Trophoblast cell (in vitro differentiated cells and primary cell): ENCODE data around the gene KIFC3.

Experiments used
- DNase-seq, 2 donors: peaks; one replicate each; pipeline ENCODE4 v3.0.0-alpha.2; 2016
- H2AFZ ChIP-seq: 2 replicates; pipeline ENCODE4 v1.6.1; 2013; ENCODE audit warnings: low read length, moderate library complexity, mild to moderate bottlenecking; ENCODE audit not compliant: insufficient read depth, poor library complexity
- H2AK5ac ChIP-seq: 2 replicates; pipeline ENCODE4 v1.6.1; 2013; ENCODE audit warnings: mild to moderate bottlenecking, low read length
- H2BK120ac ChIP-seq: 2 replicates; pipeline ENCODE4 v1.6.1; 2013; ENCODE audit warnings: low read length, mild to moderate bottlenecking, moderate library complexity; ENCODE audit not compliant: insufficient read depth, poor library complexity
- H2BK12ac ChIP-seq: 2 replicates; pipeline ENCODE4 v1.6.1; 2013; ENCODE audit warnings: mild to moderate bottlenecking, low read length, moderate library complexity
- H2BK5ac ChIP-seq: 2 replicates; pipeline ENCODE4 v1.6.1; 2013; ENCODE audit warnings: low read length, low read depth, moderate library complexity, mild to moderate bottlenecking; ENCODE audit not compliant: poor library complexity
- H3K14ac ChIP-seq: 2 replicates; pipeline ENCODE4 v1.6.1; 2013; ENCODE audit warnings: mild to moderate bottlenecking, low read length
- H3K18ac ChIP-seq: 2 replicates; pipeline ENCODE4 v1.6.1; 2013; ENCODE audit warnings: mild to moderate bottlenecking, low read length
- H3K23ac ChIP-seq: 2 replicates; pipeline ENCODE4 v1.6.1; 2013; ENCODE audit warnings: low read length
- H3K27ac ChIP-seq: 2 replicates; pipeline ENCODE4 v1.5.1; 2013; ENCODE audit warnings: low read depth, mild to moderate bottlenecking, inconsistent platforms, low read length, moderate library complexity
- H3K27me3 ChIP-seq: 2 replicates; pipeline ENCODE4 v1.6.1; 2013; ENCODE audit warnings: inconsistent platforms, mild to moderate bottlenecking, low read length, moderate library complexity; ENCODE audit not compliant: insufficient read depth
- H3K36me3 ChIP-seq, 2 experiments: 1 replicate in 1 of 2; 2 replicates in 1 of 2; pipeline ENCODE4 v1.6.1; 2013; ENCODE audit warnings: low read length in 2 of 2, mild to moderate bottlenecking in 2 of 2, moderate library complexity in 1 of 2; ENCODE audit not compliant: insufficient read depth in 2 of 2, control insufficient read depth in 1 of 2
- H3K4ac ChIP-seq: 2 replicates; pipeline ENCODE4 v1.6.1; 2013; ENCODE audit warnings: low read depth, mild to moderate bottlenecking, low read length, moderate library complexity
- H3K4me1 ChIP-seq, 2 experiments: 1 replicate in 1 of 2; 2 replicates in 1 of 2; pipeline ENCODE4 v1.6.1; 2013; ENCODE audit warnings: low read length in 2 of 2, mild to moderate bottlenecking in 2 of 2, moderate library complexity in 1 of 2; ENCODE audit not compliant: insufficient read depth in 2 of 2, control insufficient read depth in 1 of 2
- H3K4me2 ChIP-seq: 2 replicates; pipeline ENCODE4 v1.6.1; 2013; ENCODE audit warnings: inconsistent platforms, mild to moderate bottlenecking, low read length, moderate library complexity
- H3K4me3 ChIP-seq: 2 replicates; pipeline ENCODE4 v1.5.1; 2013; ENCODE audit warnings: mild to moderate bottlenecking, low read depth, low read length, inconsistent platforms
- H3K79me1 ChIP-seq: one replicate; pipeline ENCODE4 v1.6.1; 2013; ENCODE audit warnings: low read length
- H3K79me2 ChIP-seq: 2 replicates; pipeline ENCODE4 v1.6.1; 2013; ENCODE audit warnings: low read length, mild to moderate bottlenecking; ENCODE audit not compliant: control insufficient read depth, insufficient read depth, poor library complexity
- H3K9ac ChIP-seq: 2 replicates; pipeline ENCODE4 v1.6.1; 2013; ENCODE audit warnings: mild to moderate bottlenecking, low read length
- H3K9me3 ChIP-seq: 2 replicates; pipeline ENCODE4 v1.6.1; 2013; ENCODE audit warnings: low read depth, mild to moderate bottlenecking, control low read depth, inconsistent platforms, low read length; ENCODE audit not compliant: insufficient read depth
- H4K12ac ChIP-seq: 2 replicates; pipeline ENCODE4 v1.6.1; 2013; ENCODE audit warnings: low read depth, mild to moderate bottlenecking, low read length, moderate library complexity
- H4K8ac ChIP-seq: 2 replicates; pipeline ENCODE4 v1.6.1; 2013; ENCODE audit warnings: low read depth, mild to moderate bottlenecking, low read length, moderate library complexity
- H4K91ac ChIP-seq: one replicate; pipeline ENCODE4 v1.6.1; 2013; ENCODE audit warnings: low read depth, mild to moderate bottlenecking, low read length, moderate library complexity
- WGBS: extraction: QIAGEN DNeasy Blood & Tissue Kit; methylation state at CpG from one replicate; pipeline ENCODE4 v1.1.7; 2013; ENCODE audit warnings: missing lambda C conversion rate; ENCODE audit not compliant: insufficient read length, insufficient coverage; ENCODE audit errors: extremely low coverage; 5-methylcytosine and 5-hydroxymethylcytosine counted together

KIFC3 gene

DNA sequence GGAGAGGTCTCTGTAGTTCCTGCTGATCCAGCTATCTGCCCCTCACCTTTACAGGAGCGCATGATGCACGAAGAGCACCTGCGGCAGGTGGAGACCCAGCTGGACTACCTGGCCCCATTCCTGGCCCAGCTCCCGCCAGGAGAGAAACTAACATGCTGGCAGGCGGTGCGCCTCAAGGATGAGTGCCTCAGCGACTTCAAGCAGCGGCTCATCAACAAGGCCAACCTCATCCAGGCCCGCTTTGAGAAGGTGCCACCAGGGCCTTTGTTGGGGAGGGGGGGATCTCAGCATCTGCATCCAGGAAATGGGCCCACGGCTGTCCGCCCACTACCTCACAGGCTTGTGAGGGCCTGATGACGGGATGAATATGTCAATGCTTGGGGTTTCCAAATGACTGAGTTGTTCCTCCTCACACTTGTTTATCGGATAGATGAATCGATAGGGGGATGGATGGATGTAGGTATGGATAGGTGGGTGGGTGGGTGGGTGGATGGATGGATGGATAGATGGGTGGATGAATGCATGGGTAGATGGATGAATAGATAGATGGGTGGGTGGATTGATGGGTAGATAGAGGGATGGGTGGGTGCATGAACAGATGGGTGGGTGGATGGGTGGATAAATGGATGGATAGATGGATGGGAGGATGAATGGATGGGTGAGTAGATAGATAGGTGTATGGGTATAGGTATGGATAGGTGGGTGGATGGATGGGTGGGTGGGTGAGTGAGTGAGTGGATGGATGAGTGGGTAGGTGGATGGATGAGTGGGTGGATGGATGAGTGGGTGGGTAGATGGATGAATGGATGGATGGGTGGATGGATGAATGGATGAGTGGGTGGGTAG lies 73.7 kb downstream of the KIFC3 start:
- Histone ChIP-seq H2BK120ac (no peak overlapping the region), H3K4ac (no peak overlapping the region), H4K8ac (no peak overlapping the region), H3K79me1 (no peaks in the 10 kb centered on the region), H4K91ac (no peak overlapping the region), H2BK5ac (no peak overlapping the region), H3K14ac (no peak overlapping the region), H2BK12ac (no peak overlapping the region), H3K9ac (no peak overlapping the region), H3K23ac (no peak overlapping the region), H3K4me1 (no peaks in the 10 kb centered on the region), H3K36me3 (no peaks in the 10 kb centered on the region), H3K4me3 (no peak overlapping the region), H3K18ac (no peak overlapping the region), H2AK5ac (no peak overlapping the region), H4K12ac (no peak overlapping the region), H3K27ac (no peak overlapping the region), H3K4me2 (no peak overlapping the region), H3K9me3 (peaks cover 4% of the 10 kb centered on the region), H2AFZ (no peak overlapping the region), H3K27me3 (no peaks in the 10 kb centered on the region), H3K79me2 (no peaks in the 10 kb centered on the region)
- DNase-seq: no peak
- WGBS: no CpG with 5 or more reads among the region's 14 CpGs

DNA sequence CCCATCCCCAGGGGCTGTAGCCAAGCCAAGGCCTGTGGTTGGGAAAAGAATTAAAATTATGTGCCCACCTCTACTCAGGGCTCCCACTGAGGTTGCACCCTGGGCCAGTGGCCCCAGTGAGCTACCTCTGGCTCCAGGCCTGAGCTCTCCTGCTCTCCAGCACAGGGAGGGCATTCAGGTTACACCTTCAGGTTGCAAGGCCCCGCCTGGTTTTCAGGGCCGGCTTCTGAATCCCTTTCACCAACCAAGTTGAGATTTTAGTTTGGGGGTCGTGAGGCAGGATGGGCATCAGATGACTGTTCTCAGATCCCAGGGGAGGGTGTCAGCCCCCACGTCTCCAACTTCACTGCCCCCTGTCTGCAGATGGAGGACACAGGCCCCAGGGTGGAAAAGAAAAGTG lies 74.7 kb downstream of the KIFC3 start:
- Histone ChIP-seq H3K27ac (no peak overlapping the region), H3K4me2 (no peak overlapping the region), H2AFZ (no peak overlapping the region), H2BK5ac (no peak overlapping the region), H3K18ac (no peak overlapping the region), H3K9me3 (peaks cover 4% of the 10 kb centered on the region), H3K4me3 (no peak overlapping the region), H4K12ac (no peak overlapping the region), H4K91ac (no peak overlapping the region), H2BK12ac (no peak overlapping the region), H3K79me1 (no peaks in the 10 kb centered on the region), H3K14ac (no peak overlapping the region), H3K27me3 (no peaks in the 10 kb centered on the region), H2BK120ac (no peak overlapping the region), H3K36me3 (no peaks in the 10 kb centered on the region), H3K4ac (no peak overlapping the region), H3K23ac (no peak overlapping the region), H3K9ac (no peak overlapping the region), H3K79me2 (no peaks in the 10 kb centered on the region), H4K8ac (no peak overlapping the region), H3K4me1 (no peaks in the 10 kb centered on the region), H2AK5ac (no peak overlapping the region)
- no CpG with 5 or more reads among the region's 4 CpGs for WGBS
- DNase-seq: no peak

- Histone ChIP-seq H3K79me2 (no peaks in the 10 kb centered on the region), H2AK5ac (no peak overlapping the region), H3K14ac (no peak overlapping the region), H3K36me3 (no peaks in the 10 kb centered on the region), H3K79me1 (no peaks in the 10 kb centered on the region), H4K91ac (no peak overlapping the region), H2BK120ac (no peak overlapping the region), H3K27ac (no peak overlapping the region), H3K4me1 (no peaks in the 10 kb centered on the region), H3K9me3 (peaks cover 4% of the 10 kb centered on the region), H3K9ac (no peak overlapping the region), H3K4me2 (no peak overlapping the region), H4K12ac (no peak overlapping the region), H3K4me3 (no peak overlapping the region), H4K8ac (no peak overlapping the region), H2BK12ac (no peak overlapping the region), H3K23ac (no peak overlapping the region), H3K27me3 (no peaks in the 10 kb centered on the region), H3K4ac (no peak overlapping the region), H3K18ac (no peak overlapping the region), H2BK5ac (no peak overlapping the region), H2AFZ (no peak overlapping the region)
- DNase-seq: no peak
- WGBS: no CpG with 5 or more reads among the region's 7 CpGs
Observed at GRCh38 chr16:57726433-57726947, 75.8 kb downstream of the KIFC3 start.

DNA sequence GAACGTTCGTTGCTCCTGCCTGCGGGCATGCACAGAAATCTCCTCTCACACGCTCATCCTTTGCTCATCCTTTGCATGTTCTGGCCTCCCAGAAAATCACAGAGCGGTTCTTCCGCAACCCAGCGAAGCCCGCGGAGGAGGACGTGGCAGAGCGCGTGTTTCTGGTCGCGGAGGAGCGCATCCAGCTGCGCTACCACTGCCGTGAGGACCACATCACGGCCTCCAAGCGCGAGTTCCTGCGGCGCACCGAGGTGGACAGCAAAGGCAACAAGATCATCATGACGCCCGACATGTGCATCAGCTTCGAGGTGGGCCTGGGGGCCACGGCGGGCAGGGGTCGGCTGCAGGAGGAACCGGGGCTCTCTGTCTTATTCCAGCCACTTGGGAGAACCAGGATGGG lies 76.3 kb downstream of the KIFC3 start:
- H3K9ac ChIP-seq: no peak overlapping the region
- no peak overlapping the region for H2AK5ac ChIP-seq
- H3K18ac ChIP-seq: no peak overlapping the region
- no peak overlapping the region for H2BK120ac ChIP-seq
- H3K23ac ChIP-seq: no peak overlapping the region
- no peak overlapping the region for H2AFZ ChIP-seq
- no peak overlapping the region for H4K8ac ChIP-seq
- no peaks in the 10 kb centered on the region for H3K79me2 ChIP-seq
- DNase-seq: no peak
- H3K4ac ChIP-seq: no peak overlapping the region
- H3K14ac ChIP-seq: no peak overlapping the region
- H3K36me3 ChIP-seq: no peaks in the 10 kb centered on the region
- no peaks in the 10 kb centered on the region for H3K79me1 ChIP-seq
- H2BK12ac ChIP-seq: no peak overlapping the region
- H4K91ac ChIP-seq: no peak overlapping the region
- H3K9me3 ChIP-seq: peaks cover 4% of the 10 kb centered on the region
- H3K27me3 ChIP-seq: no peaks in the 10 kb centered on the region
- no CpG with 5 or more reads among the region's 30 CpGs for WGBS
- H2BK5ac ChIP-seq: no peak overlapping the region
- H3K4me2 ChIP-seq: no peak overlapping the region
- H4K12ac ChIP-seq: no peak overlapping the region
- no peaks in the 10 kb centered on the region for H3K4me1 ChIP-seq
- H3K27ac ChIP-seq: no peak overlapping the region
- H3K4me3 ChIP-seq: no peak overlapping the region
